ENCODE results near the gene HAAO. TPM values are rescaled to one million over a fixed set of nuclear protein-coding genes. Genes with fewer than 3 reads are reported as not detected.

Gene HAAO
- total and polyA plus RNA-seq, 2 donors (not counting 3 experiments of a cell fraction or from before 2014, with no cell fraction given): 0.82 to 1.1 TPM

DNA sequence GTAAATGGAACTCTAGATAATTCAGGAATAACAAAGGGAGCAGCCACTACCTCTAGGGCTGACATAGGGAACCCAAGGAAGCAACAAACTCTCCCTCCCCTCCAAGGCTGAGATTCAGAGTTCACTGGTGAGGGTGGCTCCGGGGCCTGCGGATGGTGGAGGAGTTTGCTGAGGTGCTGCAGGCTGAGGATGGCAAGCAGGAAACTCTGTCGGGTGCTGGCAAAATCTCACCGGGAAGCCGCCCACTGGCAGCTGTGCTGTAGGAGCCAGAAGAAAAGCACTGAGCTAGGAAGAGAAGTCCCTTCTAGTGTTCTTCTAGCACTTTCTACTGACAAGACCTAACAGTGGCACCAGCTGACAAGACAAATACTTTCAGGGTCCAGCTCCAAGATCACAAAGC lies 12.5 kb upstream of the HAAO start:
- no peak overlapping the region for H3K4me3 ChIP-seq (replicated peaks in 1 of 3; ENCODE audit: insufficient read depth in 1 of 3, low read depth in 1 of 3, low read length in 3 of 3)
- FAIRE-seq (no peak), DNase-seq (ENCODE audit: low read depth, low spot score) (no peak)
- H2AFZ ChIP-seq (ENCODE audit: low read depth, low read length): no peak overlapping the region
- H3K4me1 ChIP-seq (ENCODE audit: control insufficient read depth, extremely low read depth, insufficient read depth, low read length): peaks cover 3% of the 10 kb centered on the region
- H3K36me3 ChIP-seq (ENCODE audit: control insufficient read depth in 2 of 2, extremely low read depth in 1 of 2, insufficient read depth in 2 of 2, low read length in 2 of 2): no peaks in the 10 kb centered on the region
- no peaks in the 10 kb centered on the region for H3K79me2 ChIP-seq (ENCODE audit: control insufficient read depth, insufficient read depth, low read length)
- H3K9ac ChIP-seq (replicated peaks; ENCODE audit: extremely low read depth, insufficient read depth, low read length): no peak overlapping the region
- intact Hi-C loops (cut with micrococcal nuclease): no loop called here
- no TSS peak for BruUV-seq (replicated peaks)
- H3K9me3 ChIP-seq (replicated peaks; ENCODE audit: control insufficient read depth, insufficient read depth, low read length): no peaks in the 10 kb centered on the region
- H3K27me3 ChIP-seq (ENCODE audit: control insufficient read depth in 2 of 2, insufficient read depth in 2 of 2, low read length in 2 of 2): peaks cover 8 to 12% of the 10 kb centered on the region in 2 experiments
- H4K20me1 ChIP-seq (replicated peaks; ENCODE audit: control insufficient read depth, extremely low read depth, insufficient read depth, low read length): no peaks in the 10 kb centered on the region
- TF ChIP-seq EZH2 (IDR thresholded peaks at IDR 0.05; ENCODE audit: borderline replicate concordance, low read depth, low read length, severe bottlenecking) (no peak), POLR2AphosphoS5 (IDR thresholded peaks at IDR 0.05; ENCODE audit: insufficient read depth, low read depth, low read length) (no peak), POLR2A (IDR thresholded peaks at IDR 0.05; ENCODE audit: low read depth, low read length) (no peak), MYC (IDR thresholded peaks at IDR 0.05; ENCODE audit: low read depth, low read length) (no peak), GATA2 (IDR thresholded peaks at IDR 0.05; ENCODE audit: insufficient read depth, insufficient read length, low read depth, low read length) (no peak), JUN (IDR thresholded peaks at IDR 0.05; ENCODE audit: borderline replicate concordance, insufficient read depth, insufficient read length, low read depth) (no peak), FOS (IDR thresholded peaks at IDR 0.05; ENCODE audit: borderline replicate concordance, insufficient read depth, low read length) (no peak)
- TF ChIP-seq, protein P1, sequence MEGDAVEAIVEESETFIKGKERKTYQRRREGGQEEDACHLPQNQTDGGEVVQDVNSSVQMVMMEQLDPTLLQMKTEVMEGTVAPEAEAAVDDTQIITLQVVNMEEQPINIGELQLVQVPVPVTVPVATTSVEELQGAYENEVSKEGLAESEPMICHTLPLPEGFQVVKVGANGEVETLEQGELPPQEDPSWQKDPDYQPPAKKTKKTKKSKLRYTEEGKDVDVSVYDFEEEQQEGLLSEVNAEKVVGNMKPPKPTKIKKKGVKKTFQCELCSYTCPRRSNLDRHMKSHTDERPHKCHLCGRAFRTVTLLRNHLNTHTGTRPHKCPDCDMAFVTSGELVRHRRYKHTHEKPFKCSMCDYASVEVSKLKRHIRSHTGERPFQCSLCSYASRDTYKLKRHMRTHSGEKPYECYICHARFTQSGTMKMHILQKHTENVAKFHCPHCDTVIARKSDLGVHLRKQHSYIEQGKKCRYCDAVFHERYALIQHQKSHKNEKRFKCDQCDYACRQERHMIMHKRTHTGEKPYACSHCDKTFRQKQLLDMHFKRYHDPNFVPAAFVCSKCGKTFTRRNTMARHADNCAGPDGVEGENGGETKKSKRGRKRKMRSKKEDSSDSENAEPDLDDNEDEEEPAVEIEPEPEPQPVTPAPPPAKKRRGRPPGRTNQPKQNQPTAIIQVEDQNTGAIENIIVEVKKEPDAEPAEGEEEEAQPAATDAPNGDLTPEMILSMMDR (IDR thresholded peaks at IDR 0.05; ENCODE audit: extremely low read depth in 1 of 2, insufficient read depth in 1 of 2, low read depth in 1 of 2, low read length in 2 of 2): no peak
- TF ChIP-seq, protein P2, sequence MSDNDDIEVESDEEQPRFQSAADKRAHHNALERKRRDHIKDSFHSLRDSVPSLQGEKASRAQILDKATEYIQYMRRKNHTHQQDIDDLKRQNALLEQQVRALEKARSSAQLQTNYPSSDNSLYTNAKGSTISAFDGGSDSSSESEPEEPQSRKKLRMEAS (IDR thresholded peaks at IDR 0.05; ENCODE audit: insufficient read depth, insufficient read length): no peak
- dilution Hi-C loops (cut with MboI; ENCODE audit: extremely low pct_ligation_motif_present, low sequenced_read_pairs): no loop called here
- no peak overlapping the region for H3K27ac ChIP-seq (ENCODE audit: insufficient read depth, low read depth, low read length)
- CTCF ChIA-PET: no interaction called here
- H3K9me1 ChIP-seq (replicated peaks; ENCODE audit: control insufficient read depth, extremely low read depth, insufficient read depth, low read length): no peaks in the 10 kb centered on the region
- POLR2A ChIA-PET: no interaction called here
- no peak overlapping the region for H3K4me2 ChIP-seq (ENCODE audit: insufficient read depth, low read length)
